HCT116 (cell line): ENCODE data around the gene SYNGAP1. TPM values are rescaled to one million over a fixed set of nuclear protein-coding genes. Genes with fewer than 3 reads are reported as not detected.

Source experiments
- ATAC-seq: fragments of 200-7000 bp; cut with Tn5 transposase; 2 replicates; pipeline ENCODE4 v1.9.1; 2020; ENCODE audit warnings: mild to moderate bottlenecking, moderate library complexity
- BruUV-seq: library from RNA; stranded (reverse); fragments of 400-500 nt; replicated peaks from 2 replicates; lab custom pipeline; 2021; lab: Mats Ljungman, UMichigan
- CTCF ChIA-PET: fragments of 300-600 bp; sonication (Branson Sonifier 250); formaldehyde crosslinking; loops from one replicate; lab custom pipeline; 2021; ENCODE audit warnings: antibody characterized with exemption; lab: Charles Lee
- POLR2A ChIA-PET: fragments of 300-600, 350-600 bp; sonication (Branson Sonifier 250); formaldehyde crosslinking; loops from one replicate; lab custom pipeline; 2021; ENCODE audit warnings: antibody characterized with exemption; lab: Charles Lee
- RAD21 ChIA-PET, 2 experiments: fragments of 300-600 bp; sonication (Branson Sonifier 250); formaldehyde crosslinking; loops; one replicate each; lab custom pipeline; 2023; ENCODE audit warnings: low total read pairs in 2 of 2; ENCODE audit not compliant: uncharacterized antibody in 2 of 2, unreplicated experiment in 2 of 2, low non-redundant PET in 1 of 2; lab: Charles Lee
- DNase-seq: peaks from one replicate; pipeline ENCODE4 v3.0.0-alpha.2; 2010; ENCODE audit warnings: low read depth, low spot score
- H2AFZ ChIP-seq: fragments of 200-600 bp; shearing (Covaris generic), sonication (generic); 2 replicates; pipeline ENCODE4 v1.6.1; 2017; ENCODE audit warnings: low read depth, mixed run types, mixed read lengths, antibody characterized with exemption, low read length; ENCODE audit not compliant: poor library complexity, severe bottlenecking
- H3K27ac ChIP-seq: 2 replicates; pipeline ENCODE4 v1.5.1; 2012; ENCODE audit warnings: low read depth, low read length
- H3K27me3 ChIP-seq: fragments of 200-600 bp; sonication (generic); 2 replicates; pipeline ENCODE4 v1.6.1; 2016; ENCODE audit warnings: mixed run types, low read length, mixed read lengths; ENCODE audit not compliant: insufficient read depth
- H3K36me3 ChIP-seq, 2 experiments: fragments of 200-500 bp in 1 of 2; fragments of 200-600 bp in 1 of 2; sonication (Bioruptor generic) in 1 of 2; sonication (generic) in 1 of 2; 2 replicates each; pipeline versions ENCODE4 v1.5.1 to v1.6.1; 2014 to 2016; ENCODE audit warnings: low read length in 2 of 2, inconsistent platforms in 1 of 2, mixed read lengths in 1 of 2, mixed run types in 1 of 2; ENCODE audit not compliant: insufficient read depth in 2 of 2, control insufficient read depth in 1 of 2
- H3K4me1 ChIP-seq, 2 experiments: fragments of 200-600 bp in 1 of 2; sonication (generic) in 1 of 2; 2 replicates each; pipeline versions ENCODE4 v1.5.1 to v1.6.1; 2012 to 2017; ENCODE audit warnings: low read length in 2 of 2, inconsistent platforms in 1 of 2, mild to moderate bottlenecking in 1 of 2, mixed read lengths in 1 of 2, mixed run types in 1 of 2, moderate library complexity in 1 of 2; ENCODE audit not compliant: insufficient read depth in 2 of 2, control insufficient read depth in 1 of 2
- H3K4me2 ChIP-seq: fragments of 200-600 bp; sonication (generic); 2 replicates; pipeline ENCODE4 v1.6.1; 2017; ENCODE audit warnings: mixed run types, low read length, mixed read lengths
- H3K4me3 ChIP-seq, 2 experiments: fragments of 200-600 bp in 1 of 2; sonication (generic) in 1 of 2; replicated peaks in 1 of 2; 2 replicates each; pipeline ENCODE4 v1.5.1; 2011 to 2016; ENCODE audit warnings: low read length in 2 of 2, control low read depth in 1 of 2, low read depth in 1 of 2, mild to moderate bottlenecking in 1 of 2, mixed read lengths in 1 of 2, mixed run types in 1 of 2
- H3K79me2 ChIP-seq: fragments of 200-600 bp; sonication (generic); 2 replicates; pipeline ENCODE4 v1.6.1; 2017; ENCODE audit warnings: mild to moderate bottlenecking, mixed run types, low read length, moderate library complexity, mixed read lengths; ENCODE audit not compliant: insufficient read depth
- H3K9ac ChIP-seq: fragments of 200-600 bp; sonication (generic); 2 replicates; pipeline ENCODE4 v1.6.1; 2016; ENCODE audit warnings: low read length, mixed read lengths
- H3K9me2 ChIP-seq: fragments of 200-600 bp; sonication (generic), shearing (Covaris generic); 2 replicates; pipeline ENCODE4 v1.6.1; 2017; ENCODE audit warnings: mixed run types, mild to moderate bottlenecking, moderate library complexity; ENCODE audit not compliant: insufficient read depth
- H3K9me3 ChIP-seq, 2 experiments: fragments of 200-500 bp in 1 of 2; fragments of 200-600 bp in 1 of 2; sonication (Bioruptor generic) in 1 of 2; sonication (generic) in 1 of 2; 2 replicates each; pipeline ENCODE4 v1.6.1; 2014 to 2017; ENCODE audit warnings: low read length in 2 of 2, mixed read lengths in 2 of 2, inconsistent platforms in 1 of 2, low read depth in 1 of 2, mild to moderate bottlenecking in 1 of 2, mixed run types in 1 of 2, moderate library complexity in 1 of 2; ENCODE audit not compliant: control insufficient read depth in 1 of 2, insufficient read depth in 1 of 2
- H4K20me1 ChIP-seq: fragments of 200-600 bp; sonication (generic), shearing (Covaris generic); 2 replicates; pipeline ENCODE4 v1.6.1; 2017; ENCODE audit warnings: mixed run types, mild to moderate bottlenecking, moderate library complexity; ENCODE audit not compliant: insufficient read depth
- CBX3 ChIP-seq: IDR thresholded peaks from 2 replicates; pipeline ENCODE4 v1.6.1; 2012; ENCODE audit warnings: low read depth
- ELF1 ChIP-seq: IDR thresholded peaks from 2 replicates; pipeline ENCODE4 v1.6.1; 2012; ENCODE audit warnings: low read depth, borderline replicate concordance
- EZH2 ChIP-seq: fragments of 200-600 bp; sonication (generic); IDR thresholded peaks from 2 replicates; pipeline ENCODE4 v1.6.1; 2017; ENCODE audit warnings: antibody characterized with exemption, mixed run types
- EZH2phosphoT487 ChIP-seq: fragments of 200-600 bp; IDR thresholded peaks from 2 replicates; pipeline ENCODE4 v1.6.1; 2018; ENCODE audit warnings: antibody characterized with exemption, borderline replicate concordance
- JUND ChIP-seq: IDR thresholded peaks from 2 replicates; pipeline ENCODE4 v1.6.1; 2012
- POLR2A ChIP-seq: IDR thresholded peaks from 2 replicates; pipeline ENCODE4 v1.7.0; 2011; ENCODE audit warnings: borderline replicate concordance; ENCODE audit not compliant: insufficient read depth, insufficient read length; ENCODE audit errors: extremely low read depth
- POLR2AphosphoS5 ChIP-seq: IDR thresholded peaks from 2 replicates; pipeline ENCODE4 v1.6.1; 2011; ENCODE audit warnings: mild to moderate bottlenecking, low read depth, low read length, moderate library complexity
- REST ChIP-seq: IDR thresholded peaks from 2 replicates; pipeline ENCODE4 v1.6.1; 2012; ENCODE audit warnings: low read depth
- SIN3A ChIP-seq: IDR thresholded peaks from 2 replicates; pipeline ENCODE4 v1.6.1; 2012; ENCODE audit warnings: low read depth
- SP1 ChIP-seq: IDR thresholded peaks from 2 replicates; pipeline ENCODE4 v1.6.1; 2012; ENCODE audit warnings: low read depth
- SRF ChIP-seq: IDR thresholded peaks from 2 replicates; pipeline ENCODE4 v1.6.1; 2012; ENCODE audit warnings: low read depth
- YY1 ChIP-seq: IDR thresholded peaks from 2 replicates; pipeline ENCODE4 v1.6.1; 2011; ENCODE audit warnings: low read length, low read depth, moderate library complexity, mild to moderate bottlenecking; ENCODE audit not compliant: insufficient replicate concordance; ENCODE audit errors: extremely low read depth
- ZFX ChIP-seq: fragments of 450-650 bp; IDR thresholded peaks from 2 replicates; pipeline ENCODE4 v1.6.1; 2017
- ZNF274 ChIP-seq: fragments of 200-500 bp; sonication (Bioruptor generic); IDR thresholded peaks from 2 replicates; pipeline ENCODE4 v1.6.1; 2014; ENCODE audit warnings: mild to moderate bottlenecking, low read depth, low read length, inconsistent platforms
- intact Hi-C: fragments of 100-400 bp; cut with micrococcal nuclease; formaldehyde crosslinking; loops from 2 replicates; pipeline ENCODE4 v1.10.0; 2022
- total RNA-seq: library from RNA; stranded (reverse); gene quantifications from one replicate; pipeline ENCODE4 v1.2.1, GENCODE V29; 2021; ENCODE audit not compliant: unreplicated experiment

The SYNGAP1 gene
- total RNA-seq, 1 experiment from 2014 or later: 11.5 TPM

GRCh38 chr6:33421344-33421643 is 1.4 kb downstream of the SYNGAP1 start:
- ATAC-seq (no peak), DNase-seq (no peak)
- ChIA-PET POLR2A (no interaction called here), CTCF (no interaction called here), RAD21 (no interaction called here)
- H3K4me1 ChIP-seq: peaks cover 15 to 45% of the 10 kb centered on the region in 2 experiments
- intact Hi-C loops: no loop called here
- H3K4me2 ChIP-seq: no peak overlapping the region
- no peaks in the 10 kb centered on the region for H3K9me3 ChIP-seq
- TF ChIP-seq ZNF274: no peak
- no peak for TF ChIP-seq ZFX
- TF ChIP-seq JUND: no peak
- no peak for TF ChIP-seq POLR2A
- no peak for TF ChIP-seq CBX3
- TF ChIP-seq EZH2phosphoT487: no peak
- TF ChIP-seq SP1: no peak
- TF ChIP-seq REST: no peak
- no peak for TF ChIP-seq ELF1
- TF ChIP-seq SRF: no peak
- TF ChIP-seq POLR2AphosphoS5: no peak
- no peak for TF ChIP-seq EZH2
- no peak for TF ChIP-seq YY1
- no peak for TF ChIP-seq SIN3A
- no peaks in the 10 kb centered on the region for H3K9me2 ChIP-seq
- H3K9ac ChIP-seq: no peak overlapping the region
- peaks cover 15% of the 10 kb centered on the region for H3K79me2 ChIP-seq
- H2AFZ ChIP-seq: no peak overlapping the region
- H3K36me3 ChIP-seq: no peaks in the 10 kb centered on the region
- H4K20me1 ChIP-seq: no peaks in the 10 kb centered on the region
- no TSS peak for BruUV-seq
- H3K4me3 ChIP-seq: no peak overlapping the region
- H3K27ac ChIP-seq: no peak overlapping the region
- H3K27me3 ChIP-seq: no peaks in the 10 kb centered on the region
